A673 (cell line): ENCODE measurements around the gene TENM3. TPM values are rescaled to one million over a fixed set of nuclear protein-coding genes. Genes with fewer than 3 reads are reported as not detected.

Experiments used
- BruUV-seq: library from RNA; stranded (reverse); fragments of 400-500 nt; replicated peaks from 2 replicates; lab custom pipeline; 2021; lab: Mats Ljungman, UMichigan
- CTCF ChIA-PET: fragments of 300-600 bp; sonication (Branson Sonifier 250); formaldehyde crosslinking; loops from one replicate; lab custom pipeline; 2022; ENCODE audit warnings: antibody characterized with exemption; lab: Charles Lee
- POLR2A ChIA-PET: fragments of 300-600 bp; sonication (Branson Sonifier 250); formaldehyde crosslinking; loops from one replicate; lab custom pipeline; 2022; ENCODE audit warnings: antibody characterized with exemption; ENCODE audit not compliant: low non-redundant PET; lab: Charles Lee
- DNase-seq: peaks from one replicate; pipeline ENCODE4 v3.0.0-alpha.2; 2015; ENCODE audit warnings: low spot score
- H3K27ac ChIP-seq: fragments of 200-600 bp; sonication (generic); 2 replicates; pipeline ENCODE4 v1.5.1; 2016; ENCODE audit warnings: mixed run types, low read depth, mild to moderate bottlenecking, mixed read lengths, antibody characterized with exemption, low read length; ENCODE audit not compliant: poor library complexity, severe bottlenecking
- H3K27me3 ChIP-seq: fragments of 200-600 bp; sonication (generic); replicated peaks from 2 replicates; pipeline ENCODE4 v1.6.1; 2017; ENCODE audit warnings: mixed run types, low read depth, mild to moderate bottlenecking, mixed read lengths, antibody characterized with exemption, low read length; ENCODE audit not compliant: insufficient read depth, poor library complexity
- H3K36me3 ChIP-seq: fragments of 200-600 bp; sonication (generic); 2 replicates; pipeline ENCODE4 v1.6.1; 2016; ENCODE audit warnings: mixed run types, mild to moderate bottlenecking, mixed read lengths, antibody characterized with exemption, low read length; ENCODE audit not compliant: insufficient read depth, poor library complexity, severe bottlenecking
- H3K4me1 ChIP-seq: fragments of 200-600 bp; sonication (generic); 2 replicates; pipeline ENCODE4 v1.6.1; 2017; ENCODE audit warnings: mixed run types, mild to moderate bottlenecking, mixed read lengths, antibody characterized with exemption, low read length; ENCODE audit not compliant: insufficient read depth, poor library complexity, severe bottlenecking
- H3K4me3 ChIP-seq: fragments of 200-600 bp; sonication (generic); 2 replicates; pipeline ENCODE4 v1.5.1; 2016; ENCODE audit warnings: low read depth, mixed run types, mild to moderate bottlenecking, mixed read lengths, low read length; ENCODE audit not compliant: poor library complexity, severe bottlenecking
- H3K9me3 ChIP-seq: fragments of 200-600 bp; sonication (generic); 2 replicates; pipeline ENCODE4 v1.6.1; 2016; ENCODE audit warnings: mixed run types, low read depth, mild to moderate bottlenecking, mixed read lengths, antibody characterized with exemption, low read length; ENCODE audit not compliant: poor library complexity, severe bottlenecking
- CTCF ChIP-seq: fragments of 300-800, 200-600 bp; sonication (generic); conservative IDR thresholded peaks from 2 replicates; pipeline ENCODE4 v1.5.1; 2017; ENCODE audit warnings: low read depth, mild to moderate bottlenecking, antibody characterized with exemption, low read length, moderate library complexity, mixed read lengths
- EZH2 ChIP-seq: fragments of 200-600 bp; sonication (generic); IDR thresholded peaks from 2 replicates; pipeline ENCODE4 v1.6.1; 2017; ENCODE audit warnings: borderline replicate concordance, low read depth, mild to moderate bottlenecking, mixed read lengths, antibody characterized with exemption, low read length; ENCODE audit not compliant: poor library complexity, severe bottlenecking
- intact Hi-C: fragments of 100-400 bp; cut with micrococcal nuclease; formaldehyde crosslinking; loops from one replicate; pipeline ENCODE4 v1.10.0; 2022; ENCODE audit not compliant: unreplicated experiment
- total RNA-seq: library from RNA; stranded (reverse); gene quantifications from 2 replicates; pipeline ENCODE4 v1.2.3, GENCODE V29; 2021

The TENM3 gene
- total RNA-seq, 1 experiment from 2014 or later, result 26.4 TPM

DNA sequence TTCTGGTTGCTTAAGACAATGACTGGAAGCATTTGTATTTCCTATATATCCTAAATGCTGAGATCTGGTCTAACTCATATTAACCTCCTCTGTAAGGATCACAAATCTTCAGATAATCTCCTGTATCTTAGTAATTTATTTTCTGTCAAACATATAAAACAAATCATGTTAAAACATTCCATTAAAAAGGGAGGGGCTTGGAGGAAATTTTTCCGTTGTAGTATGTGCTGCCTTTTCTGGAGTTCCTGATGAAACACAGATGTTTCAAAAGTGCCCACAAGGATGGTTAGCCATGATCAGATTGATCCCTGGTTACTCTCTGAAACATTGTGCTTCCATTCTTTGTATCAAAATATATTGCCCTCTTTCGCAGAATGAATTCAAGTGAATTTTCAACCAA lies 182.1 kb downstream of the TENM3 start:
- POLR2A ChIA-PET, result no interaction called here
- Histone ChIP-seq H3K27ac (no peak overlapping the region), H3K36me3 (no peaks in the 10 kb centered on the region), H3K27me3 (no peaks in the 10 kb centered on the region), H3K4me3 (no peak overlapping the region), H3K4me1 (no peaks in the 10 kb centered on the region), H3K9me3 (no peaks in the 10 kb centered on the region)
- TF ChIP-seq CTCF (no peak), EZH2 (no peak)
- no TSS peak for BruUV-seq
- intact Hi-C loops, result no loop called here
- DNase-seq, result no peak
- CTCF ChIA-PET, result no interaction called here

GRCh38 chr4:182426901-182427300 lies 183.7 kb downstream of the TENM3 start:
- no peaks in the 10 kb centered on the region for H3K4me1 ChIP-seq
- H3K4me3 ChIP-seq, result no peak overlapping the region
- BruUV-seq, result no TSS peak
- H3K9me3 ChIP-seq, result no peaks in the 10 kb centered on the region
- DNase-seq, result no peak
- ChIA-PET POLR2A (no interaction called here), CTCF (no interaction called here)
- no peaks in the 10 kb centered on the region for H3K36me3 ChIP-seq
- TF ChIP-seq EZH2 (no peak), CTCF (no peak)
- no peak overlapping the region for H3K27ac ChIP-seq
- intact Hi-C loops, result no loop called here
- no peaks in the 10 kb centered on the region for H3K27me3 ChIP-seq

GRCh38 chr4:182427554-182427953 lies 184.4 kb downstream of the TENM3 start:
- no peaks in the 10 kb centered on the region for H3K9me3 ChIP-seq
- no peaks in the 10 kb centered on the region for H3K4me1 ChIP-seq
- TF ChIP-seq CTCF, result no peak
- no peak for TF ChIP-seq EZH2
- no peak for DNase-seq
- H3K4me3 ChIP-seq, result no peak overlapping the region
- ChIA-PET CTCF (no interaction called here), POLR2A (no interaction called here)
- intact Hi-C loops, result no loop called here
- H3K27me3 ChIP-seq, result no peaks in the 10 kb centered on the region
- BruUV-seq, result no TSS peak
- no peak overlapping the region for H3K27ac ChIP-seq
- H3K36me3 ChIP-seq, result no peaks in the 10 kb centered on the region
